ENCODE results near the gene PPFIBP2.

PPFIBP2 gene

DNA sequence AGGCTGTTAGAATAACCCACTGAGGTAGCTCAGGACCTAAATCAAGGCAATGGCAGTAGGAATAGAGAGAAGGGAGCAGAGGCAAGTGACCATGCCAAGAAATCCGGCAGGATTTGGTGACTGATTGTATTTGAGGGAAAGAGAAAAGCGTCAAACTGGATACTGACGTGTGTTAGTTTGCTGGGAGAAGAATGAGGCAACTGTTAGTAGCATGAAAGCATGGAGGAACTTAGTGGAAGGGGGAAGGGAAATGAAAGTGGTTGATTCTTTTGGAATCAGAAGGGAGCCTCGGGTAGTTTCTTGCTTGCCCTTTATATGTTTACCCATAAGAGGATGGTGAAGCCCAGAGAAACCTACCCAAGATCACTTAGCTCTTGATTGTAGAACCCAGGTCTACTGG lies 8.3 kb downstream of the PPFIBP2 start:
- TF ChIP-seq, protein P1, sequence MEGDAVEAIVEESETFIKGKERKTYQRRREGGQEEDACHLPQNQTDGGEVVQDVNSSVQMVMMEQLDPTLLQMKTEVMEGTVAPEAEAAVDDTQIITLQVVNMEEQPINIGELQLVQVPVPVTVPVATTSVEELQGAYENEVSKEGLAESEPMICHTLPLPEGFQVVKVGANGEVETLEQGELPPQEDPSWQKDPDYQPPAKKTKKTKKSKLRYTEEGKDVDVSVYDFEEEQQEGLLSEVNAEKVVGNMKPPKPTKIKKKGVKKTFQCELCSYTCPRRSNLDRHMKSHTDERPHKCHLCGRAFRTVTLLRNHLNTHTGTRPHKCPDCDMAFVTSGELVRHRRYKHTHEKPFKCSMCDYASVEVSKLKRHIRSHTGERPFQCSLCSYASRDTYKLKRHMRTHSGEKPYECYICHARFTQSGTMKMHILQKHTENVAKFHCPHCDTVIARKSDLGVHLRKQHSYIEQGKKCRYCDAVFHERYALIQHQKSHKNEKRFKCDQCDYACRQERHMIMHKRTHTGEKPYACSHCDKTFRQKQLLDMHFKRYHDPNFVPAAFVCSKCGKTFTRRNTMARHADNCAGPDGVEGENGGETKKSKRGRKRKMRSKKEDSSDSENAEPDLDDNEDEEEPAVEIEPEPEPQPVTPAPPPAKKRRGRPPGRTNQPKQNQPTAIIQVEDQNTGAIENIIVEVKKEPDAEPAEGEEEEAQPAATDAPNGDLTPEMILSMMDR (IDR thresholded peaks at IDR 0.05), result no peak

DNA sequence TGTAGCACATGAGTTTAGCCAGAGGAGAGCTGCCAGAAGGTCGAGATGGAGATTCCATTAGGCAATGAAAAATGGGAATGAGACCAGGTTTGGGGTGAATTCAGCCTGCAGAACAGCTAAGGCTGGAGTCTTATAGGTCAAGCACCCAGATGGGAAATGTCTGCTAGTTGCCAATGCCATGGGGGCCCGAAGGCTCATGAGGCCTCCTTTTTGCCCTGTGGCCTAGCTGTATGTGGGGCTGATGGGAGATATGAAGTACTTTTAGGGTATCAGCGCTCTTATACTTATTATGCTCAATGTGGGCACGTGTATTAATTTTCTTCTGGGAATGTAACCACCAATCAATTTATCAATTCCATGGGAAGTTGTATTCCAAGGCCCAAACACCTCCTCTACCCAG lies 8.7 kb downstream of the PPFIBP2 start:
- TF ChIP-seq, protein P1 (IDR thresholded peaks at IDR 0.05), result no peak

DNA sequence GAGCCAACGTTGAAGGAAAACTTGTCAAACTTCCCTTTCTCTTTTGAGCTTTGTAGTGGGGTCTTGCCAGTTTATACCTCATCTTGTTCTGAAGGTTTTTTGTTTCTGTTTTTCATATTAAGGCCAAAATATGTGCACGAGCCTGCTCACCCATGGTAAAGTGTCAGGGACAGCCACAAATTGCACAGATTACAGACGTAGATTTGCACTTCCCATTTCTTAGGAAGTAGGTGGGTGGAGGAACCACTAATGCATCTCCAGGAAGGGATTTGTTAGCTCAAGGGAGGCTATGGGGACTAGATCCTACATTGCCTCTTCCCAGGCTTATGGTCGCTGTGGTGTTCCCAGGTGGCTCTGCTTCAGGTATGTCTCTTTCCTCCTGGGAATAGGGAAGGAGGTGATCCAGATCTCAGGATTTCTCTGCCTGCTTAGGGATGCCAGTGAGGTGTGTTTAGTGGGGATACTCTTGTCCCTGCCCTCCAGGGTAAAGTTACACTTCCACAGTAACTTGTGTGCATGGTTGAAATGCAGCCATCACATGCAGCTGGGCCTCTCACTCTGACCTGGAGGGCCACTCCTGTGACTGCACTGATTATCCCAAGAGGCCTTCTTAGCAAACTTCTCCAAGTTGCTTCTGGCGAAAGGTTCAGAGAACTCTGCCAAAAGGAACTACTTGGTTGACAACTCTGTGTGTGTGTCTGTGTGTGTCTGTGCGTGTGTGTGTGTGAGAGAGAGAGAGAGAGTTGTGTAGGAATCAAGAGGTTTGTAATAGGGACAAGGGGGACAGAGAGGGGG lies 9.8 kb downstream of the PPFIBP2 start:
- TF ChIP-seq, protein P1 (IDR thresholded peaks at IDR 0.05), result no peak

DNA sequence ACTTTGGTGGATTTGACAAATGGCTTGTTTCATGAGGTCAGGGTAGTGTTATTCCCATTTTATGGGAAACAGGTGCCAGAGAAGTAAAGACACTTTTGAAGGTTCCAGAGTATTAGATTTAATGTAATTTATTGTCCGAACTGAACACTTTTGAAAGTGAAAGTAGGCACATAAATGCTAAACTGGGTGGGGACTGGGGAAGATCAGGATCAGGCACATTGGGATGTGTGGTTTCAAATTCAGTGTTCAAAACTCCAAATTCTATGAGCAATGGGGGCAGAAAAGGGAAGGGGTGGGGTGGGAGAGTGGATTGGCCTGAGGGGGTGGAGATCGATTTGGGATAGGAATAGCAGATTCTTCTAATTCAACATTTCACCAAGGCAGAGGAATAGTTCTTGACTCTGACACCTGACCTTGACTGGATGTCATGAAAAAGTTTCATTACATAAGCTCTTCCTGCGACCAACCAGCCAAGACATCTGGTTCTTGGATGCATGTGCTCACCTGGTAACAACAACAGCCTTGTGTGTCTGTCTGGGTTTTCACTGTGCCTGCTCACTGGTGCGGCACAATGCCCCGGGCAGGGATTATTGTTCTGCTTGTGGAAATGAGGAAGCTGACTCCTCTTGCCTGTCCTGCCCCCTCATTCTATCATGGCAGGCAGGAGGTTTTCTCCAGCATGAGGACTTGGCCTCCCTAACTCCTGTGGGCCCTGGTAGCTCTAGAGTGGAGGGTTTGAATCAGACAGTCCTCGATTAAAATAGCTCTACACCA lies 10.8 kb downstream of the PPFIBP2 start:
- TF ChIP-seq, protein P1 (IDR thresholded peaks at IDR 0.05), result no peak

DNA sequence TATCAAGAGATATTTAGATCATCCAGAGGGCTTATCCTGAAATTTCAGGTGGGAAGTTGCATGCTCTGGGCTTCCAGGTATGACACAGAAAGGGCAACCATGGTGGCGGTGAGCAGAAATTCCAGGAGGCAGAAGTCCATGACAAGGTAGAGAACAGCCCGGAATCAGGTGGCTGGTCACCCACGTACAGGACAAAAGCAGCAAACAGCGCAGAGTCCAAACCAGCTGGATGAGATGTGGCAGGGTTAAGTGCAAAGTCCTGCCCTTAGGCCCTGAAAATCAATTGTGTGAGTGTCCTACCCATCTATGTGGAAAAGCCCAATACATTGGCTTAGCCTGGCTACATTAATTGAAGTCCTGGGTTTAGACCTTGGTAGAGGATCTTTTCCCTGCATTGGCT lies 11.6 kb downstream of the PPFIBP2 start:
- TF ChIP-seq, protein P1 (IDR thresholded peaks at IDR 0.05), result no peak

DNA sequence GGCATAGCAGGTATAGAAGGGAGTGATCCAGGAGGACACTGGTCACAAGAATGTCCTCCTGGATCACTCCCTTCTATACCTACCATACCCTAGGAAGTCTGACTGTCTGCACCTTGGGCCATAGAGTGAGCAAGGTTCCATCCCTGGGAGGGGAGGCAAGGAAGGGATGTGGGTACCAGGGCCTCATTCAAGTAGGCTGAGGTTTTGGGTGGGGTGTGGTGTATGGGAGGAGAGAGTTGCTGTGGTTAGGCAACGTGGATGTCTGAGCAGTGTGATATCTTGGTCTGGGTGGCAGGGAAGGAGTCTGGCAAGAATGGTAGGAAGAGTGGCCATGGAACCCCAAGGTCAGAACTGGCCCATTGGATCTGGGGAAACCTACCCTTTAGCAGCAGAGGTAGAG lies 13.2 kb downstream of the PPFIBP2 start:
- TF ChIP-seq, protein P1 (IDR thresholded peaks at IDR 0.05), result no peak

DNA sequence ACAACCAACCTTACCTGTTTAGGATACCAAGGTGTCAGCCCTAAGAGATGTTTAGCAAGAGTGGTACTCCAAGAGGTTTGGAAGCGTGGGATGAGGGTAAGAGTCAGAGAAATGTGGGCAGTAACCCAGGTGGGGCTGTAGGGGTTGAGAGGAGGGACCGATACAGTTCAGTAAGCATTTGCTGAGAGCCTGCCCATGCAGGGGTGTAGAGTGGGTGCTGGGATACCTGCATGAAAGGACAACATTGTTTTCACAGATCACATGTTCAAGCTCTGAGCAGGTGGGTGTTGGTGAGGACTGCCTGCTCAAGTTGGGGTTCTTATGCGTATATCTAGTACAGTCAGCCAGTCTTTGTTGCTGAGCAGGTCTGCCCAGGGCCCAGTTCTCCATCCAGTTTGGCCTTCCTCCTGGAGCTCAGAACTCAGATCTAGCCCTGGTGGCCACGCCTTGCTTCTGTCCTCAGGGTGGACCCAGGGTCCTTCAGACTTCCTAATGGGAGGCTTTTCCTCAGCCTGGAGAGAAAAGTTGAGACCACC lies 14.8 kb downstream of the PPFIBP2 start:
- TF ChIP-seq, protein P1 (IDR thresholded peaks at IDR 0.05), result no peak

Measured in LNCAP (cell line).